HG02870 (cell line): ENCODE measurements around the gene FOXF2.

ENCODE experiments used
- ATAC-seq: cut with Tn5 transposase; IDR thresholded peaks from one replicate; pipeline ENCODE4 v1.9.1; 2021; ENCODE audit warnings: mild to moderate bottlenecking, moderate library complexity; ENCODE audit not compliant: unreplicated experiment

Gene FOXF2

DNA sequence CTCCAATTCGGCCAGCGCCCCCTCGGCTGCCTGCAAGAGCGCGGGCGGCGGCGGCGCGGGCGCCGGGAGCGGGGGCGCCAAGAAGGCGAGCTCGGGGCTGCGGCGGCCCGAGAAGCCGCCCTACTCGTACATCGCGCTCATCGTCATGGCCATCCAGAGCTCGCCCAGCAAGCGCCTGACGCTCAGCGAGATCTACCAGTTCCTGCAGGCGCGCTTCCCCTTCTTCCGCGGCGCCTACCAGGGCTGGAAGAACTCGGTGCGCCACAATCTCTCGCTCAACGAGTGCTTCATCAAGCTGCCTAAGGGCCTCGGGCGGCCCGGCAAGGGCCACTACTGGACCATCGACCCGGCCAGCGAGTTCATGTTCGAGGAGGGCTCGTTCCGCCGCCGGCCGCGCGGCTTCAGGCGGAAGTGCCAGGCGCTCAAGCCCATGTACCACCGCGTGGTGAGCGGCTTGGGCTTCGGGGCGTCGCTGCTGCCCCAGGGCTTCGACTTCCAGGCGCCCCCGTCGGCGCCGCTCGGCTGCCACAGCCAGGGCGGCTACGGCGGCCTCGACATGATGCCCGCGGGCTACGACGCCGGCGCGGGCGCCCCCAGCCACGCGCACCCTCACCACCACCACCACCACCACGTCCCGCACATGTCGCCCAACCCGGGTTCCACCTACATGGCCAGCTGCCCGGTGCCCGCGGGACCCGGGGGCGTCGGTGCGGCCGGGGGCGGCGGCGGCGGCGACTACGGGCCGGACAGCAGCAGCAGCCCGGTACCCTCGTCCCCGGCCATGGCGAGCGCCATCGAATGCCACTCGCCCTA lies 963 bp downstream of the FOXF2 start:
- ATAC-seq = no peak

DNA sequence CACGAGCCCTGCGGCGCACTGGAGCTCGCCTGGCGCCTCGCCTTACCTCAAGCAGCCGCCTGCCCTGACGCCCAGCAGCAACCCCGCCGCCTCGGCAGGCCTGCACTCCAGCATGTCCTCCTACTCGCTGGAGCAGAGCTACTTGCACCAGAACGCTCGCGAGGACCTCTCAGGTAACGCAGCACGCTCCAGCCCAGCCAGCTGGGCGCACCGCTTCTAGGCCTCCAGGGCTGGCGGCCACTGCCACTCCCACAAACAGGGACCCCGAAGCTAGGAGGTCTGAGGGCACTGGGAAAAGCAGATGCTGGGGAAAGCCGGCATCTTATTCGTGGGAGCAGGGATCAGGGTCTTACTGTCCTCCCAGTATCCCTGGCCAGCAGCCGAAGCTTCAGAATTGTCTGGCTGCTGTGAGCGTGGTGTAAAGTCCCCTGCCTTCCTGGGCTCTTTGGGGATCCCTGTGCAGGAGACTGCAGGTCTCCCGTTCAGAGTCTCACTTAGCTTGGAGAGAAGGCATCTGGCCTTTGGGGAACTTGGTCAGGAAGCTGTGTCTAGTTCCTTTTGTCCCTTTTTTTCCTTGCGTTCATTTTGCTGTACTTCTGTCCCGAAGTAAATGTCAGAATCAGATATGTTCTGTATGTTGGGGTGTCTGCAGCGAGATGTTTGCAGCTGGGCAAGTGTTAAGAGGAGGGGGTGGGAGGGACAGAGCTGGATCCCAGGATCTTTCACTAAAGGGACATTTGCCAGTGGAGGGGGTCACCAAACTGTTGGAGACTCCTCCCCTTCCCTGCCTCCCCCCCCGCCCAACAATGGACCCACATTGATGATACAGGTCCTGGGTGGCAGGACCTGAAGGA lies 1.8 kb downstream of the FOXF2 start:
- ATAC-seq = no peak

DNA sequence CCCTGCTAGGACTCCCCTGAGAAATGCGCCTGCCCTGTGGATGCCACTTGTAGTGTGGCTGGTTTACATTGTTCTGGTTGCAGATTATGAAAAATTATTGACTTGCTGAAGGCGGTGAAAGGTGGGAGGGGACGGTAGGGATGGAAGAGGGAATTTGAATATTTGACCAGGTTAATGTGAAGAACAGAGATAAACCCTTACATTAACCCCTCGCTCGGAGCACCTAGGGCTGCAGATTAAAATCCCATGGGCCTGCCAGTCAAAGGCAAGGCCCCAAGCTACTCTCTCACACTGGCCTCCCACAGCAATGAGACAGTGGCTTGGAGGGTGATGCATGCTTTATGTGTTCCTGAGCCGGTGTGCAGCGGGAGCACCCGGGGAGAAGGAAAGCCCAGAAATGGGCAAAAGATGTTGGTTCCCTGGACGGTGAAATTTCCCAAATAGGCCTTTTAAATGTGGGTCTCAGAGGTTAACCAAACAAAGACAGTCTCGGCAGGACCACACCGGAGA lies 2.5 kb downstream of the FOXF2 start:
- ATAC-seq = no peak

DNA sequence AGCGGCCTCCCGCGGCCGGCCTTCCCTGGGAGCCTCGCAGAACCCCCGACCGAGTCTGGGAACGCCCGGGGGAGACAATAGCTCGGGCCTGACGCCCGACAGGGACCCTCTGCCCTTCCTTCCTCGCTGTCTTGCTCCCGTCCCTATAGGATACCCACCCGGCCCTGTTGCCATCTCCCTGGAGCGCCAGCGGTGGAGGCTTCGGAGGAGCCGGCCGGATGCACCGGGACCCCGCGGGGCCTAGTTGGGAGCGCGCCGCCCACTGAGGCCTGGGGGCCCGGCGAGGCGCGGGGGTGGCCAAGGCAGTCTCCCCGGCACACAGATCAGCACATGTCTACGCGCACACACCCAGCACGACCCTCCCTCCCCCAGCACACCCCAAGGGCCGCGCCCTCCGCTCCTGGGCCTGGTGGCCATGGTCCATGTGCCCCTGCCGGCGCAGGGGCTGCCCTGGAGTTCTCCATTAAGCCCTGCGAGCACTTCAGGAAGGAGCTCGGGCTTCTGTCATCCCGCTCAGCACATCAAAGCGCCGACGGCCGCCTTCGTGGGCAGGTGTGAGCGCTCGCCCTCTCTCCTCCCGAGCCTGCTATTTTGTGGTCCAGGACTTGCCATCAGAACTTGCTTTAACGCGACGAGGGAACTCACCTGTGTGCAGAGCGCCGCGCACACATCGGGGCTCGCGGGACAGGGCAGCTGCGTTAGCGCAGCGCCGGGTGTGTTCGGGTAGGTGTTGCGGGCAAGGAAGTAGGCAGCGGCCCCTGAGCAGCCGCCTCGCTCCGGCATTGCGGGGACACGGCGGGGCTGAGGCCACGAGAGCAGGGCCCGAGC lies 3.7 kb downstream of the FOXF2 start:
- no peak for ATAC-seq

DNA sequence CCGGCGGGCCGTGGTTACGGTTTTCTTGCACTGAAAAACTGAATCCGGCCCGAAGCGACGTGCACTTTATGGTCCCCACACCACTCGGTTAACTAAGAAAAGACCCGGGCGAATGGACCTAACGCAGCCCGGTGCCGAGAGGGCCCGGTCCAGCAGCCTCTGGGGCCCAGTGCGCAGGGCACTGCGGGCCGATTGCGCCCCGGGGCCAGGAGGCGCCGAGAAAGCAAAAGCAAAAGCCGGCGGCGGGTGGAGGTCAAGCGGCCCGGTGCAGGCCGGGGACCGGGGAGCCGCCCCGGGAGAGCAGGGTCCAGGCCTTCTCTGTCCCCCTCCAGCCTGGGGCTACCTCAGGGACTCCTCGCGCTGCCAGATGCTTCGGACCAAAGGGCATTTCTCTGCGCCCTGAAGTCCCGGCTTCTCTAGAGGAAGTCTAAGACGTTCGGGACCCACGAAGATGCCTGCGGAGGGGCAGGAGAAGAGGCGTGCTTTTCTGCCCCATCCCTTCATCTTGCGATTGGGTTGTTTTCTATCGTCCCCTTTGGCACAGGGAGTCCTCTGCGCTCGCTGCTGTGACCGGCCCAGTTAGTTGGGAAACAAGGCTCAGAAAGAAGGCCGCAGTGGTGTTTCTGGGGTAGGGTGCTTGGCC lies 4.4 kb downstream of the FOXF2 start:
- no peak for ATAC-seq

DNA sequence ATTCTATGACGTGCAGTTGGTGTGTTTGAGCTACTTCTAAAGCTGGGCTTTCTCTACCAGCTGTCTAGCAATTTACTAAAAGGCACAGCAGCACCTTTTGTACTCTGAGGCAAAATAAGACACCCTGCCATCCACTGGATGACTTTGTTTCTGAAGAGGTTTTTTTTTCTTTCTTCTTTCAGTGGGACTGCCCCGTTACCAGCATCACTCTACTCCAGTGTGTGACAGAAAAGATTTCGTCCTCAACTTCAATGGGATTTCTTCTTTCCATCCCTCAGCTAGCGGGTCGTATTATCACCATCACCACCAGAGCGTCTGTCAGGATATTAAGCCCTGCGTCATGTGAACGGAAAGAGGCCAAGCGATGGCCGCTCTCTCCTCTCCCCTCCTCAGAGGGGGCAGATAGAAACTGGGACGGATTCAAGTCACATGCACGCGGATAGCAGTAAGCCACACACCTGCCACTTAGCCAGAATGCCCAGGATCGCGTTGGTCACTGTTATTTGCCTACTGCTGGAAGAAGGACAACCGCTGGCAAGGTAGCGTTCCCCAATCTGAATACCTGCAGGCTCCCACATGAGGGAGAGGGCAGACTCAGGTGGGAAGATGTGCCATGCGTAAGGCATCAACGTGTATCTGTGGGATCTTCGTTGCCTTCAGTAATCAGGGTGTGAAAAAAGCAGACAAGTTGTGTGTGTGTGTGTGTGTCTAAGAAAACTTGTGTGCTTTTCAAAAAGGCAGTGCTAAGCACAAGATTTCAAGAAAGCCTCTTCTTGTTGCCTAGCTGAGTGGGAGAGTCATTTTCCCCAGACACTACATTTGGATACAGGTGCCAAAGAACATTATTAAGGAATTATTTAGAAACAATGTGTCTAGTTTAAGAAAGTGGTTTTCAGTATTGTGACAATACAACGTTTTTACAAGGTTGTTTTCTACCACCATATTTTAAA lies 5.4 kb downstream of the FOXF2 start:
- no peak for ATAC-seq

DNA sequence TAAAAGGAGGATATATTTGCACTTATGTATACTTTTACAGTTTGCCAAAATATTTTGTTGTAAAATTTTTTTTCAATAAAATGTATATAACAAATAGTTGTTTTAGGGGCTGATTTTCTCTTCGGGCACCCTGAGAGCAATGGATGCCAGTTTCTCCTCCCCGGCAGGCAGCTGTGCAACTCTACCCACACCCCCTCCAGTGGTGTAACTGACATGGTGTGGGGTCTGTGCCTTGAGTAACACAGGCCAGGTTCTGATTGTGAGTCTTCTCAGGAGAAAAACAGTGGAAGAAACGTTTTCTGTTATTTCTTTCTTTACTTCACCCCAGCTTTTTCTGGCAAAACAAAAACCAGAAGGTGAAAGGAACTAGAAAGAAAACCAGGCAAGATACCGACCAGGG lies 6.1 kb downstream of the FOXF2 start:
- no peak for ATAC-seq

DNA sequence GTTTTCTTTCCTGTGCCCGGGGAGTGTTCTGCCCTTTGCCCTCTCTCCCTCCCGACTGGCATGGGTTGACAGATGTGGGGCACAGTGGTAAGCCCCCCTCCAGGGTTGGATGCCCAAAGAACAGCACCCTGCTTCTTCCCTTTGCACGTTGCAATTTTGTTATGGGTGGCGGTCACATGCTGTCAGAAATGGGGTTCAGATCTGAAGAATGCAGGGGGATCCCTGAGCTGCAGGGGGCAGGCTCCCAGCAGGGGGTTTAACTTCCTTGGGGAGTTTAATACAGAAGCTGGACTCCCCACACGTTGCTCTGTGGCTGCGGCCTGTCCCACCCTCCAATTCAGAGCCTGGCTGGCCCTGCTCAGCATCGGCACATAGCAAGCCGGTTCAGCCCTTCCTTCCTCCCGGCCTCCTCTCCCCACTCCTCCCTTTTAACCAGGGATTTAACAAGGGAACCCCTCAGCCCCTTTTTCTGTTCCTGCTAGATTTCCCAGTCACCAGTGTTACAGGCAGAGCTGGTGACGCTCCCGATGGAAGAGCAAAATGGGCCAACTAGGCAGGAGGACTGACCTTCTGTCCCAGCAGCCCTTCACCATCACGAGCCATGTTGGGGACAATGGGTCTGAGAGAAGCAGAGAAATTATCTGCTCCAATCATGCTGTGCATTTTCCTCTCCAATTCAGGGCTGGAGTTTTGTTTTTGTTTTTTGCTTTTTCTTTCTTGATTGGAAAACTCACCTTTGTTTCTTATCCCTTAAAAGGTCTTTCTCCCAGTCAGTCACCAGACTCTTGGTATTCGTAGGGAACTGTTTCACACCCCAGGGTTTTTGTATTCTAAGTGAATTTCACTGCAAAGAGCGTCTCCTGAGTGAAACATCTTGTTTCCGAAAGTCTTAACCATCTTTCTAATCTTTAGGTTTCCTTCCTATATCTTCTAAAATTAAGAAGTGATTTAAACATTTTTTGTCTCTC lies 6.8 kb downstream of the FOXF2 start:
- no peak for ATAC-seq

DNA sequence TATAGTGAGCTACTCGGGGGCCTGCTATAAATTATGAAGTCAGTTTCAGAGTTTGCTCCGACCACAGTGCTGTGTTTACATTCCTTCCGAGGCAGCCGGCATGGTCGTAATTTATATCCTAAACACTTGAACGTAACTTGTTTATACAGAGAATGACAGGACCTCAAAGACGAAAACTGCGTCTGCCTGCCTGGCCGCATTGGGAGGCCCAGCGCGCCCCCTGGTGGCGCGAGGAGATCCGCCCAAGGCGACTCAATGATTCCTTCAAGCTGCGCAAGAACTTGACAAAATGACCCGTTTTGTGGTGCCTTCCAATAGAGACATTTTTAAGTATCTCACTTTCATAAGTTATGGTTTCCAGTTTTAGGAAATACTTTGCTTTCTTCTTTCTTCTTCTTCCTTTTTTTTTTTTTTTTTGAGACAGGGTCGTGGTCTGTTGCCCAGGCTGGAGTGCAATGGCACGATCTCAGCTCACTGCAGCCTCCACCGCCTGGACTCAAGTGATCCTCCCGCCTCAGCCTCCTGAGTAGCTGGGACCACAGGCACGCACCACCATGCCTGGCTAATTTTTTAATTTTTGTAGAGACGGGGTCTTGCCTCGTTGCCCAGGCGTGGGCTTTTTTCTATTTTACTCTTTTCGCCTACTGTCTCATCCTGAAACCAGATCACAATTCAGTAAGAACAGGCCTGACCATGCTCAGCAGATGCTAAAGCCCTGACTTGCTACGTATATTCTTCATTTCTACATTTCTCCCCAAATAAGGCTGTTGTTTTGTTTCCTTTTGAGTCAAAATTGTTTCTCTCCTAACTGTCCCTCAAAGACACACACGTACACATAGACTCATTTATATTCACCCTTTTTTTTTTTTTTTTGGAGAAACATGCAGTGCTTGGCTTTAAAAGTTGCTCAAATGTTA lies 7.8 kb downstream of the FOXF2 start:
- peak; percentile 62 for ATAC-seq

DNA sequence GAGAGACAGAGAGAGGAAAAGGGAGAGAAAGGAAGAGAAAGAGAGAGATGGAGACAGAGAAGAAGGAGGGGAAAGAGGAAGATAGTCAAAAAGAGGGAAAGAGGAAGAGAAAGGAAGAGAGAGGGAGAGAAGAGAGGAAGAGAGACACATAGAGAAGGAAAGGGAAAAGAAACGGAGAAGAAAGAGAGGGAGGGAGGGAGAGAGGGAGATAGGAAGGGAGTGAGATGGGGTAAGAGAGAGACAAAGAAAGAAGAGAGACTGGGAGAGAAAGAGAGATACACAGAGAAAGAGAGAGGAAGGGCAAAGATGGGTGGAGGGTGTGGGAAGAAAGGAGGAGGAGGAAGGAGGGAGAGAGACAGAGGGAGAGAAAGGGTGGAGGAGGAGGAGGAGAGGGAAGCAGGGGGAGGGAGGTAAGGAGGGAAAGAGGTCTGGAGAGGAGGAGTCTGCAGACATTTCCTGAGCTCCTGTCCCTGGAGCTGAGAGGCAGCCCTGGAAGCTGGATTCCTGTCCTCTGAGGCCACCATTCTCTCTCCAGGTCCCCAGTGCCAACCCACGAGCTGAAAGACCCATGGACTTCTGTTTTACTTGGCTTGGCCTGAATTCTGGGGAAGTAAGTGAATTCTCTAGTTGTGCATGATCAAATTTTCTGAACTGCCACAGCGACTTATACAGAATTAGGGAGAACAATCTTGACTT lies 9.9 kb downstream of the FOXF2 start:
- no peak for ATAC-seq

DNA sequence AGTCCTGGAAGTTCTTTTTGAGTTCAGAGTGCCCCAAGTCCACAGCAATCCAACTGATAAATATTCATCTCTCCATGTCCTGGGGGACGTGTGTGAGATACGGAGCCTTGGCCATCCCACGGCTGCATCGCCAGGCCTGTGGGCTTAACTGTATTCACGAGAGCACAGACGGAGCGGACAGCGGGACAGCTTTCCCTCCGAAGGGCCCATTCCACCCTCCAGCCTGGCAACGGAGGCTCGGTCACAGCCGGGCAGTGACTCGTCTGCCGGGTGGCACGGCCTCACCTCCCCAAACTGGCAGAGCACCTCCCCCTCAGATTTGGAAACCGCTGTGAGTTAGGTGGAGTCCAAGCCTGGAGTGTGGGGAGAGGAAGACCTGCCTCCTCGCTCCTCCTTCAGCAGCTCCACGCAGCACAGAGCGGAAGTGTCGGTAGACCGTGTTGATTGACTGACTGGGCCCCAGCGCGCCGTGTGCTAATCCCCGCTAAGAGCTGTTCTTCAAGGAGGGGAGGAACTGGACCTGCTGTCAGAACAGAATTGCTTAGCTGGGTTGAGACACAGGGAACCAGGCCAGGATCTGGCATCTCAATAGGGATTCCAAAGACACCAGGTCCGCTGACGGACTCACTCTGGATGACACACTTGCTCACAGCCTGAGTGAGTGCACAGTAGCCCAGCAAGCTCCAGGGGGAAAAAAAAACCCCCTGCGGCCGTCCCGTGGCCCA lies 10.9 kb downstream of the FOXF2 start:
- no peak for ATAC-seq

DNA sequence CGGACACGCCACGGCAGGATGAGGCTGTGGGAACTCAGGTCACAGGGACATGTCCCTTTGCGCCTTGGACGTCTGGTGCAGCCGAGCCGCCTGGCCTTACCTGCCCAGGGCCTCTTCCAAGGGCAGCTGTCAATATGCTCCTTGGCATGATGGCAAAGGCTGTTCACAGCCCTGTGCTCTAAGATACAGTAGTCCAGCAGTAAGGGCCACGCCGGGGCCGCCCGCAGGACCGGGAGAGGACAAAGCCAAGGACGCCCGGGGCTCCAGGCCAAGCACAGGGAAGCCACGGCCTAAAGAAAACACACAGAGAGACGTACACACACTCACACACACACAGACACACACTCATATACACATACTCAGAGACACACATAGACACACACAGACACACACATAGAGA lies 13.0 kb downstream of the FOXF2 start:
- ATAC-seq = no peak

DNA sequence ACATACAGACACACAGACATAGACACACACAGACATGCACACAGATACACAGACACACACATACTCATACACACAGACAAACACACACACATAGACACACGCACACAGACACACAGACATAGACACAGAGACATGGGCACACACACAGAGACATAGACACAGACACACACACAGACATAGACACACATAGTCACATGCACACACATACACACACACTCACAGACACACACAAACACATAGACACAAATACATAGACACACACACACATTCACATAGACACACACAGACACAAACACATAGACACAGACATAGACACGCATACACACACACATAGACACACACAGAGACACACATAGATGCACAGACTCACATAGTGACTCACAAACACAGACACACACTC lies 13.5 kb downstream of the FOXF2 start:
- no peak for ATAC-seq

DNA sequence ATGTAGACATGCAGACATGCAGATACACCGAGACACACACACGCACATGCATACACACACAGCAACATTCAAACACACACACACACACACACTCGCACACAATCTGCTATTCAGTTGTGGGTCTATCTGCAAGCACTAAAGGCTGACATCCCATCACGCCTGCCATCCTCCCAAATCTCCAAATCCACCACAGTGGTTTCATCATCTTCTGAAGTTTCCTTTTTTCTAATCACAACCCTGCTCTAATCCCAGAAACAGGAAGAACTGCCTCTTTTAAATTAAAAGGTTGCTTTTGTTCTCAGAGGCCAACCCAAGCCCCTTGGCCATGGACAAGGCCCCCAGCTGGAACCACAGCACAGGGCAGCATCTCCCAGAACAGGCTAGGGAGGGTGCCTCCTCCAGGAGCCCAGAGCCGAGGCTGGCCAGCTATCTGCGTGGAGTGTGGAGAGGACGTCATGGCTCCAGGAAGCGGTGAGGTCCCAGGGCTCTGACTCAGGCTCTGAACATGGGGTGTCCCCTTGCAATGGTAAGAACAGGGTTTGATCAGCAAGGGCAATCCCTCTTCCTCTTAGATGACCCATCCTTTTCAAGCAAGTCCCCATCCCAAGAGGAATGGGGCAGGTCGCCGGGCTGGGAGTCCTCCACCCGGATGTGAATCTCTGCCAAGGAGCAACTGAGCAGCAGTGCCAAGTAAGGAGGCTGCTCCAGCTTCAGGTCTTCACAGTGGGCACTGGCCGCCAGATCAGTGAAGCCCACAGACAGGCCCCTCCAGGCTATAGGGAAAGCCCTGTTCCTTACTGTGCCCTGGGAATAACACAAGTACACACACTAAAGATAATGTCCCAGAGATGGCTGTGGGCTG lies 14.7 kb downstream of the FOXF2 start:
- no peak for ATAC-seq

DNA sequence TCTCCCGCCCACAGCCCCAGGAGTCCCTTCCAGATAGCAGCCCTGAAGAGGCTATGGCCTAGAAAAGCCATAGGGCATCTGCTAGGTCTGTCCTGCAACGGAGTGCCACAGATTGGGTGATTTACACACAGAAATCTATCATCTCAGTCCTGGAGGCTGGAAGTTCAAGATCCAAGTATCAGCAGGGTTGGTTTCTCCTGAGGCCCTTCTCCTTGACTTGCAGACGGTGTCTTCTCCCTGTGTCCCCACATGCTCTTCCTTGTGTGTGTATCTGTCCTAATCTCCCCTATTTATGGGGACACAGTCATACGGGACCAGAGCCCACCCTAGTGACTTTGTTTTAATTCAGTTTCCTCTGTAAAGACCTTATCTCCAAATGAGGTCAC lies 15.3 kb downstream of the FOXF2 start:
- ATAC-seq = no peak
